Gastroesophageal sphincter (tissue), 4 donors: Measurements from ENCODE around the gene FGF7. TPM values are rescaled to one million over a fixed set of nuclear protein-coding genes. Genes with fewer than 3 reads are reported as not detected.
A peak's percentile ranks its signal among the peaks of the same experiment; 100 is the strongest.

ENCODE experiments used
- ATAC-seq: fragments of 150-250 bp; one replicate; pipeline ENCODE4 v1.9.1; 2016; ENCODE audit warnings: mild to moderate bottlenecking, moderate library complexity
- H3K27ac ChIP-seq, 4 donors: fragments of 200-600 bp; sonication (generic) in 3 of 4; 1 replicate in 3 of 4; 2 replicates in 1 of 4; pipeline ENCODE4 v1.5.1; 2016 to 2019
- H3K27me3 ChIP-seq: fragments of 200-600 bp; sonication (generic); one replicate; pipeline ENCODE4 v1.5.1; 2019
- H3K36me3 ChIP-seq, 2 donors: fragments of 200-600 bp; sonication (generic); one replicate each; pipeline ENCODE4 v1.5.1; 2019; ENCODE audit warnings: control low read depth in 1 of 2
- H3K4me1 ChIP-seq, 3 donors: fragments of 200-600 bp; sonication (generic); 1 replicate in 2 of 3; 2 replicates in 1 of 3; pipeline ENCODE4 v1.5.1; 2016 to 2019; ENCODE audit warnings: control low read depth in 2 of 3
- H3K4me3 ChIP-seq, 2 donors: fragments of 200-600 bp; sonication (generic); one replicate each; pipeline ENCODE4 v1.5.1; 2019; ENCODE audit warnings: mild to moderate bottlenecking in 1 of 2, moderate library complexity in 1 of 2
- H3K9me3 ChIP-seq, 3 donors: fragments of 200-600 bp; sonication (generic); one replicate each; pipeline ENCODE4 v1.5.1; 2017 to 2019; ENCODE audit warnings: control low read depth in 2 of 3
- CTCF ChIP-seq, 4 experiments: fragments of 200-600 bp in 2 of 4; fragments of 450-650 bp in 2 of 4; sonication (generic) in 1 of 4; IDR thresholded peaks; one replicate each; pipeline ENCODE4 v1.5.1; 2017 to 2019; ENCODE audit warnings: antibody characterized with exemption in 4 of 4, mild to moderate bottlenecking in 2 of 4, moderate library complexity in 2 of 4
- EP300 ChIP-seq: sonication (generic); formaldehyde crosslinking; IDR thresholded peaks from one replicate; pipeline ENCODE4 v1.6.1; 2017; ENCODE audit warnings: antibody characterized with exemption, mild to moderate bottlenecking
- POLR2A ChIP-seq, 2 donors: fragments of 450-650 bp; IDR thresholded peaks; one replicate each; pipeline ENCODE4 v1.6.1; 2017; ENCODE audit warnings: antibody characterized with exemption in 2 of 2, mild to moderate bottlenecking in 2 of 2, moderate library complexity in 1 of 2
- POLR2AphosphoS5 ChIP-seq: sonication (generic); formaldehyde crosslinking; IDR thresholded peaks from one replicate; pipeline ENCODE4 v1.6.1; 2017; ENCODE audit warnings: antibody characterized with exemption
- WGBS, 2 donors: methylation state at CpG; one replicate each; pipeline ENCODE4 v1.1.5; 2018; ENCODE audit warnings: low coverage in 1 of 2; 5-methylcytosine and 5-hydroxymethylcytosine counted together
- total RNA-seq, 4 donors: library from RNA; depleted of rRNA; stranded (reverse); fragments of >200 nt; gene quantifications; one replicate each; pipeline ENCODE4 v1.1.0, GENCODE V29; 2016

Gene FGF7
- total RNA-seq = 100 to 1,000 TPM in 1 of 4 donors, 10 to 100 TPM in 3; 67.5 to 106 (median 83.1) TPM

- Histone ChIP-seq H3K9me3 (no peaks in the 10 kb centered on the region), H3K4me1 (peaks cover 0 to 15% (median 0%) of the 10 kb centered on the region in 3 donors), H3K27ac (peak within 1 kb of the TSS; percentile 71 to 94 (median 78)), H3K36me3 (no peaks in the 10 kb centered on the region), H3K4me3 (peak within 1 kb of the TSS; percentile 55 to 98), H3K27me3 (no peaks in the 10 kb centered on the region)
- 3 to 7% methylated on average over 2 to 4 of the region's 4 CpGs for WGBS, 2 donors
- peak; percentile 72 for ATAC-seq
- TF ChIP-seq EP300 = no peak
- peak in 2 of 4 experiments; percentile 8 to 25 for TF ChIP-seq CTCF (IDR thresholded peaks at IDR 0.05)
- TF ChIP-seq POLR2AphosphoS5 = peak; percentile 46
- TF ChIP-seq POLR2A (IDR thresholded peaks at IDR 0.05) = peak in 1 of 2 donors; percentile 18
Observed at GRCh38 chr15:49423021-49423420, at the start of gene FGF7. FGF7 (plus strand) TSS chr15:49423242; CDS start chr15:49424298, 1,056 bp downstream.

GRCh38 chr15:49379996-49380395 lies 43.0 kb upstream of the FGF7 start:
- no peak for ATAC-seq
- no peak for TF ChIP-seq CTCF (IDR thresholded peaks at IDR 0.05)
- no peak for TF ChIP-seq EP300
- TF ChIP-seq POLR2AphosphoS5 = no peak
- TF ChIP-seq POLR2A (IDR thresholded peaks at IDR 0.05) = no peak

GRCh38 chr15:49380912-49381311 lies 42.1 kb upstream of the FGF7 start:
- ATAC-seq = no peak
- no peaks in the 10 kb centered on the region for H3K4me1 ChIP-seq
- H3K9me3 ChIP-seq = no peaks in the 10 kb centered on the region
- no peak overlapping the region for H3K4me3 ChIP-seq
- H3K27ac ChIP-seq = no peak overlapping the region
- 60 to 83% methylated on average over 1 to 5 of the region's 5 CpGs for WGBS, 2 donors
- TF ChIP-seq POLR2AphosphoS5 = no peak
- no peak for TF ChIP-seq CTCF (IDR thresholded peaks at IDR 0.05)
- TF ChIP-seq POLR2A (IDR thresholded peaks at IDR 0.05) = no peak
- TF ChIP-seq EP300 = no peak
- no peaks in the 10 kb centered on the region for H3K27me3 ChIP-seq
- H3K36me3 ChIP-seq = no peaks in the 10 kb centered on the region

More at GRCh38 chr15:49379996-49380395, 43.0 kb upstream of the FGF7 start:
- H3K9me3 ChIP-seq = no peaks in the 10 kb centered on the region
- WGBS, 2 donors = 85% methylated on average over 3 of the region's 4 CpGs; no CpG with 5 or more reads in 1 of the 2 donors
- H3K36me3 ChIP-seq = no peaks in the 10 kb centered on the region
- H3K27me3 ChIP-seq = no peaks in the 10 kb centered on the region
- no peaks in the 10 kb centered on the region for H3K4me1 ChIP-seq
- H3K4me3 ChIP-seq = no peak overlapping the region
- H3K27ac ChIP-seq = no peak overlapping the region

GRCh38 chr15:49382394-49382793 lies 40.6 kb upstream of the FGF7 start:
- H3K27ac ChIP-seq = no peak overlapping the region
- H3K27me3 ChIP-seq = no peaks in the 10 kb centered on the region
- H3K36me3 ChIP-seq = no peaks in the 10 kb centered on the region
- TF ChIP-seq CTCF (IDR thresholded peaks at IDR 0.05) (no peak), POLR2AphosphoS5 (no peak), EP300 (no peak), POLR2A (IDR thresholded peaks at IDR 0.05) (no peak)
- no peaks in the 10 kb centered on the region for H3K4me1 ChIP-seq
- no peak overlapping the region for H3K4me3 ChIP-seq
- no peaks in the 10 kb centered on the region for H3K9me3 ChIP-seq
- ATAC-seq = no peak

- H3K9me3 ChIP-seq = no peaks in the 10 kb centered on the region
- no peak overlapping the region for H3K27ac ChIP-seq
- WGBS, 2 donors = 75 to 77% methylated on average over 1 of the region's 1 CpG
- no peak for TF ChIP-seq POLR2AphosphoS5
- TF ChIP-seq EP300 = no peak
- TF ChIP-seq CTCF (IDR thresholded peaks at IDR 0.05) = no peak
- TF ChIP-seq POLR2A (IDR thresholded peaks at IDR 0.05) = no peak
- H3K36me3 ChIP-seq = no peaks in the 10 kb centered on the region
- H3K27me3 ChIP-seq = no peaks in the 10 kb centered on the region
- ATAC-seq = no peak
- H3K4me1 ChIP-seq = no peaks in the 10 kb centered on the region
- no peak overlapping the region for H3K4me3 ChIP-seq
Observed at GRCh38 chr15:49383266-49383665, 39.8 kb upstream of the FGF7 start.
